ENCODE results near the gene CRYBB3. TPM values are rescaled to one million over a fixed set of nuclear protein-coding genes. Genes with fewer than 3 reads are reported as not detected.

CRYBB3 gene
- total RNA-seq, 1 experiment from 2014 or later = 0.39 TPM

DNA sequence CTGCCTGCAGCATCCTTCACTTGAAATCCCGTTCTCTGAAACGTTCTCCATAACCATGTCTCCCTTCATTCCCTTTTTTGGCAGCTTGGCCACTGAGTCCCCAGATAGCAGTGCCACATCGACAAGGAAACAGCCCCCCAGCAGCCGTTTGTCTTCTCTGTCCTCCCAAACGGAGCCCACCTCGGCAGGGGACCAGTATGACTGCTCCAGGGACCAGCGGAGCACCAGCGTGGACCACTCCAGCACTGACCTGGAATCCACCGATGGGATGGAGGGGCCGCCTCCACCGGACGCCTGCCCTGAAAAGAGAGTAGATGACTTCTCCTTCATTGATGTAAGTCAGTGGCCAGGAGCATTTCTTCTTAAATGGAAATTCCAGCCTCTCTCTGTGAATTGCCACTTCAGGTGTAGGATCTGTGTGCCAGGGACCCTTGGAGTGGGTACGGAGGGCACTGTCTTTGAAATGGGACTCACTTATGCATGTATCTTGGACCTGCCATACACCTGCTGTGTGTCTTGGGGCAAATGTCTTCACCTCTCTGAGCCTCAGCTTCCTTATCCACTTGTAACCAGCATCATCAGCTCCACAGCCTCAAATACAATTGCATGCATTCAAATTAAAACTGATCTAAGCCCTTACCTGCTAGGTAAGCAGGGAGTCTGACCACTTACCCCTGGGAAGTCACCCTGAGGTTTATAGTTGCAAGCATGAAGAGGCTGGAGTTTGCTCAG is 25.3 kb upstream of the CRYBB3 start:
- no peaks in the 10 kb centered on the region for H3K9me3 Mint-ChIP-seq
- Histone ChIP-seq H3K27me3 (ENCODE audit: insufficient read depth, low read length) (no peaks in the 10 kb centered on the region; the same call in 1 of the 2 replicates), H3K4me2 (ENCODE audit: insufficient read depth, insufficient read length, low read length) (no peak overlapping the region), H3K4me1 (ENCODE audit: insufficient read depth, low read length) (no peaks in the 10 kb centered on the region), H3K56ac (ENCODE audit: insufficient read length, low read depth, low read length) (no peak overlapping the region), H3K79me1 (ENCODE audit: insufficient read depth, low read depth, low read length, poor library complexity, severe bottlenecking) (no peaks in the 10 kb centered on the region), H2AFZ (ENCODE audit: low read length) (no peak overlapping the region), H2BK12ac (ENCODE audit: insufficient read length, low read depth, low read length) (no peak overlapping the region), H3K4ac (ENCODE audit: low read depth, low read length) (no peak overlapping the region), H3K27ac (ENCODE audit: insufficient read length, low read depth, low read length) (no peak overlapping the region), H3K18ac (ENCODE audit: insufficient read length, low read depth, low read length) (no peak overlapping the region), H3K79me2 (ENCODE audit: insufficient read depth, low read length) (no peaks in the 10 kb centered on the region), H3K14ac (ENCODE audit: insufficient read depth, low read length) (no peak overlapping the region), H3K9me3 (ENCODE audit: control insufficient read depth, low read depth, low read length) (no peaks in the 10 kb centered on the region), H4K5ac (ENCODE audit: insufficient read length, low read depth, low read length) (no peak overlapping the region), H3K23me2 (ENCODE audit: insufficient read length, low read depth, low read length, poor library complexity, severe bottlenecking) (no peaks in the 10 kb centered on the region), H3T11ph (ENCODE audit: low read length) (no peak overlapping the region), H2BK5ac (ENCODE audit: insufficient read length, low read length) (no peak overlapping the region), H4K8ac (replicated peaks; ENCODE audit: insufficient read length, low read depth, low read length) (no peak overlapping the region), H4K20me1 (ENCODE audit: control insufficient read depth, insufficient read depth, insufficient read length) (no peaks in the 10 kb centered on the region), H2BK15ac (ENCODE audit: low read depth, low read length) (no peak overlapping the region), H3K9ac (ENCODE audit: extremely low read depth, insufficient read length, low read length) (no peak overlapping the region), H3K23ac (ENCODE audit: insufficient read length, low read depth, low read length) (no peak overlapping the region), H4K91ac (ENCODE audit: insufficient read length, low read depth, low read length) (no peak overlapping the region), H2AK5ac (ENCODE audit: insufficient read length, low read length) (no peak overlapping the region), H2BK120ac (ENCODE audit: low read depth, low read length, poor library complexity, severe bottlenecking) (no peak overlapping the region), H2BK20ac (ENCODE audit: low read depth, low read length, poor library complexity, severe bottlenecking) (no peak overlapping the region)
- DNase-seq = no peak
- peaks cover 9% of the 10 kb centered on the region in 2 experiments for H3K4me1 Mint-ChIP-seq
- no CpG with 5 or more reads among the region's 13 CpGs for WGBS (ENCODE audit: extremely low coverage, insufficient read length, low lambda C conversion rate)
- H3K36me3 Mint-ChIP-seq (ENCODE audit: insufficient read depth in 1 of 3, low read depth in 3 of 3) = peaks cover 2 to 14% (median 6%) of the 10 kb centered on the region in 3 experiments
- no peaks in the 10 kb centered on the region for H3K27me3 Mint-ChIP-seq (ENCODE audit: low read depth)
- no peak overlapping the region for H3K4me3 Mint-ChIP-seq
- 0 out of 7 replicates have a peak overlapping the region, but pooled peaks of 1 of the 3 experiments have one; percentile 70 for H3K27ac Mint-ChIP-seq
- TF ChIP-seq, protein P1, sequence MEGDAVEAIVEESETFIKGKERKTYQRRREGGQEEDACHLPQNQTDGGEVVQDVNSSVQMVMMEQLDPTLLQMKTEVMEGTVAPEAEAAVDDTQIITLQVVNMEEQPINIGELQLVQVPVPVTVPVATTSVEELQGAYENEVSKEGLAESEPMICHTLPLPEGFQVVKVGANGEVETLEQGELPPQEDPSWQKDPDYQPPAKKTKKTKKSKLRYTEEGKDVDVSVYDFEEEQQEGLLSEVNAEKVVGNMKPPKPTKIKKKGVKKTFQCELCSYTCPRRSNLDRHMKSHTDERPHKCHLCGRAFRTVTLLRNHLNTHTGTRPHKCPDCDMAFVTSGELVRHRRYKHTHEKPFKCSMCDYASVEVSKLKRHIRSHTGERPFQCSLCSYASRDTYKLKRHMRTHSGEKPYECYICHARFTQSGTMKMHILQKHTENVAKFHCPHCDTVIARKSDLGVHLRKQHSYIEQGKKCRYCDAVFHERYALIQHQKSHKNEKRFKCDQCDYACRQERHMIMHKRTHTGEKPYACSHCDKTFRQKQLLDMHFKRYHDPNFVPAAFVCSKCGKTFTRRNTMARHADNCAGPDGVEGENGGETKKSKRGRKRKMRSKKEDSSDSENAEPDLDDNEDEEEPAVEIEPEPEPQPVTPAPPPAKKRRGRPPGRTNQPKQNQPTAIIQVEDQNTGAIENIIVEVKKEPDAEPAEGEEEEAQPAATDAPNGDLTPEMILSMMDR (conservative IDR thresholded peaks at IDR 0.05) = no peak

Measured in H9 (cell line).